ENCODE measurements around the gene TBXAS1.

GRCh38 chr7:139829025-139829774 is at the start of gene TBXAS1:
- TF ChIP-seq TARDBP (IDR thresholded peaks at IDR 0.05) (no peak), L3MBTL2 (conservative IDR thresholded peaks at IDR 0.05) (no peak), FOXK2 (IDR thresholded peaks at IDR 0.05) (no peak), FOXM1 (IDR thresholded peaks at IDR 0.05; ENCODE audit: borderline replicate concordance) (no peak), SP1 (IDR thresholded peaks at IDR 0.05) (no peak)

Measured in HEK293T (cell line).